Effector memory CD4-positive, alpha-beta T cell (primary cell): ENCODE results near the gene SMIM24.

Source experiments
- DNase-seq, 3 donors: peaks; one replicate each; pipeline ENCODE4 v3.0.0-alpha.2; 2020
- H3K27ac ChIP-seq: 2 replicates; pipeline ENCODE4 v1.7.0; 2013; ENCODE audit warnings: mild to moderate bottlenecking, low read length, moderate library complexity; ENCODE audit not compliant: insufficient read depth, poor library complexity, severe bottlenecking
- H3K27me3 ChIP-seq: replicated peaks from 2 replicates; pipeline ENCODE4 v1.7.0; 2013; ENCODE audit warnings: mild to moderate bottlenecking, low read length; ENCODE audit not compliant: insufficient read depth, control insufficient read depth, poor library complexity, severe bottlenecking
- H3K36me3 ChIP-seq: 2 replicates; pipeline ENCODE4 v1.7.0; 2013; ENCODE audit warnings: mild to moderate bottlenecking, low read length, moderate library complexity; ENCODE audit not compliant: control insufficient read depth, insufficient read depth
- H3K4me1 ChIP-seq: 2 replicates; pipeline ENCODE4 v1.7.0; 2013; ENCODE audit warnings: low read length, mild to moderate bottlenecking; ENCODE audit not compliant: control insufficient read depth, insufficient read depth, poor library complexity, severe bottlenecking
- H3K4me3 ChIP-seq: 2 replicates; pipeline ENCODE4 v1.7.0; 2013; ENCODE audit warnings: low read length, low read depth, mild to moderate bottlenecking; ENCODE audit not compliant: insufficient read depth, poor library complexity, severe bottlenecking
- H3K9me3 ChIP-seq: 2 replicates; pipeline ENCODE4 v1.7.0; 2013; ENCODE audit warnings: mild to moderate bottlenecking, low read length, moderate library complexity; ENCODE audit not compliant: control insufficient read depth

SMIM24 gene

GRCh38 chr19:3506384-3507340 lies 26.3 kb upstream of the SMIM24 start:
- DNase-seq, result peak in 2 of 3 donors; percentile 25 to 33
- Histone ChIP-seq H3K9me3 (no peaks in the 10 kb centered on the region), H3K27me3 (no peaks in the 10 kb centered on the region), H3K4me3 (peak overlapping the region; percentile 94), H3K27ac (peak overlapping the region; percentile 90), H3K36me3 (peaks cover 12% of the 10 kb centered on the region), H3K4me1 (peaks cover 16% of the 10 kb centered on the region)

GRCh38 chr19:3505598-3506383 lies 25.5 kb upstream of the SMIM24 start, which contains the start of gene FZR1:
Gene FZR1 (plus strand): TSS chr19:3506311. CDS start chr19:3522990, 16,679 bp downstream.
- Histone ChIP-seq H3K9me3 (no peaks in the 10 kb centered on the region), H3K4me1 (peaks cover 16% of the 10 kb centered on the region), H3K27ac (peak within 1 kb of the TSS; percentile 90), H3K27me3 (no peaks in the 10 kb centered on the region), H3K36me3 (peaks cover 7% of the 10 kb centered on the region), H3K4me3 (peak within 1 kb of the TSS; percentile 94)
- DNase-seq, result peak; percentile 100

GRCh38 chr19:3504735-3505134 lies 24.4 kb upstream of the SMIM24 start:
- no peaks in the 10 kb centered on the region for H3K27me3 ChIP-seq
- DNase-seq, result no peak
- no peak overlapping the region for H3K27ac ChIP-seq
- peaks cover 21% of the 10 kb centered on the region for H3K4me1 ChIP-seq
- no peaks in the 10 kb centered on the region for H3K36me3 ChIP-seq
- no peak overlapping the region for H3K4me3 ChIP-seq
- H3K9me3 ChIP-seq, result no peaks in the 10 kb centered on the region

- H3K4me3 ChIP-seq, result no peak overlapping the region
- no peak for DNase-seq
- H3K27ac ChIP-seq, result no peak overlapping the region
- no peaks in the 10 kb centered on the region for H3K36me3 ChIP-seq
- H3K27me3 ChIP-seq, result no peaks in the 10 kb centered on the region
- H3K9me3 ChIP-seq, result no peaks in the 10 kb centered on the region
- peaks cover 22% of the 10 kb centered on the region for H3K4me1 ChIP-seq
These were observed 22.8 kb upstream of the SMIM24 start for GRCh38 chr19:3503036-3503572.

GRCh38 chr19:3501780-3502179 lies 21.5 kb upstream of the SMIM24 start:
- no peaks in the 10 kb centered on the region for H3K27me3 ChIP-seq
- no peak for DNase-seq
- H3K9me3 ChIP-seq, result no peaks in the 10 kb centered on the region
- H3K27ac ChIP-seq, result no peak overlapping the region
- no peak overlapping the region for H3K4me3 ChIP-seq
- no peaks in the 10 kb centered on the region for H3K36me3 ChIP-seq
- H3K4me1 ChIP-seq, result peaks cover 13% of the 10 kb centered on the region

- H3K36me3 ChIP-seq, result peaks cover under 1% of the 10 kb centered on the region
- DNase-seq, result peak; percentile 86 to 90 (median 87)
- H3K9me3 ChIP-seq, result no peaks in the 10 kb centered on the region
- no peaks in the 10 kb centered on the region for H3K27me3 ChIP-seq
- peak within 1 kb of the TSS; percentile 90 for H3K27ac ChIP-seq
- peaks cover 12% of the 10 kb centered on the region for H3K4me1 ChIP-seq
- H3K4me3 ChIP-seq, result peak within 1 kb of the TSS; percentile 82
These were observed 20.2 kb upstream of the SMIM24 start, which contains the start of gene DOHH for GRCh38 chr19:3500429-3501101. Gene DOHH (minus strand): TSS chr19:3500674. CDS start chr19:3496814, 3,860 bp downstream.

- DNase-seq, result no peak
- H3K4me1 ChIP-seq, result peaks cover 6% of the 10 kb centered on the region
- H3K9me3 ChIP-seq, result no peaks in the 10 kb centered on the region
- H3K4me3 ChIP-seq, result peak overlapping the region; percentile 82
- no peaks in the 10 kb centered on the region for H3K27me3 ChIP-seq
- peaks cover 4% of the 10 kb centered on the region for H3K36me3 ChIP-seq
- H3K27ac ChIP-seq, result peak overlapping the region; percentile 90
These were observed 19.6 kb upstream of the SMIM24 start for GRCh38 chr19:3499738-3500428.

- DNase-seq, result no peak
- H3K36me3 ChIP-seq, result peaks cover 5% of the 10 kb centered on the region
- H3K4me1 ChIP-seq, result peaks cover 6% of the 10 kb centered on the region
- no peak overlapping the region for H3K4me3 ChIP-seq
- no peaks in the 10 kb centered on the region for H3K9me3 ChIP-seq
- H3K27me3 ChIP-seq, result no peaks in the 10 kb centered on the region
- H3K27ac ChIP-seq, result no peak overlapping the region
These were observed 17.6 kb upstream of the SMIM24 start for GRCh38 chr19:3497757-3498520.
